ENCODE data around the gene CSTB.
A peak's percentile ranks its signal among the peaks of the same experiment; 100 is the strongest.

CSTB gene

DNA sequence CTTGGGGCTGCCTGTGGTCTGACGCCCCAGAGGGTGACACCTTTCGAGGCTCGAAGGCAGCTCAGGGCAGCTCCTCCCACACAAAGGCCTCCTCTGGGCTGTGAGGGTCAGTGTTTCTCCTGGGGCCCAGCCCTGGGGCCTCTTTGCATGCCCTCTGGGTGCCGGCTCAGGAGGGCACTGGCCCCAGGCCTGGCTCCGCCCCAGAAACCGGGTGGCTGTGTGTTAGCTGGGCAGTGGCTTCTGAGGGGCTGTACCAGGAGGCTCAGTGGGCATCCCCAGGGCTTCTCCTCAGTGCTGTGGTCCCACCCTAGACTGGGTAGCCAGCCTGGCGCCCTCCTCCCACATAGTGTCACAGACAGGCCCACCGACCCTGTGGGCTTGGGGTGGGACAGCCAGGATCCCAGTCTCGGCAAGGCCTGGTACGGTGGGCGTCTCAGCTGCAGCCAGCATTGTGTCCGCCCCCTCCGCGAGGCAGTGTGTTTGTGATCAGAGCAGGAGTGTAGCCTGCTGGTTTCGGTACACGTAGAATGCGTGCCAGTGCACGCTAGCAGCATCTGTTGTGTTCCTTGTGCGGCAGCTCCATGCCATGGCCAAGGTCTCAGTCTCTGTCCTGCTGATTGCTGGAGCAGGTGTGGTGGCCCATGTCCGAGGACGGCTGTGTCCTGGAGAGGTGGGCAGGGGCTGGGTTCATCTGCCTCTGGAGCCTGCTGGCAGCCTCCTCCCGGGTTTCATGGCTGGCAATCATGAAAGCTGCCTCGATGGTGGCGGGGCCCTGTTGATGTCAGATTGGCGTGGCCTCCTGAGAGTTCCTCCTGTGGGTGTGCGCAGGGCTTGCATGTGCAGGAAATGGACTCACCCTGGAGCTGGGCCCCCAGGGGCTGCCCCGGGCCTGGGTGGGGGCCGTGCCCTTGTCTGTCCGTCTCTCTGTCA lies 41.3 kb upstream of the CSTB start:
- Histone ChIP-seq H3K27ac (no peak overlapping the region), H3K9ac (peak overlapping the region; percentile 38; the same call in 1 of the 2 replicates), H3K27me3 (no peaks in the 10 kb centered on the region), H3K4me2 (peak overlapping the region; percentile 66), H3K4me1 (peaks cover 37% of the 10 kb centered on the region), H3K4me3 (no peak overlapping the region), H3K9me3 (peaks cover 22% of the 10 kb centered on the region), H4K20me1 (no peaks in the 10 kb centered on the region; the same call in 1 of the 2 replicates), H3K36me3 (peaks cover 8% of the 10 kb centered on the region; the same call in 1 of the 2 replicates)
- no peak for TF ChIP-seq Cebpa-rat (IDR thresholded peaks at IDR 0.05)

DNA sequence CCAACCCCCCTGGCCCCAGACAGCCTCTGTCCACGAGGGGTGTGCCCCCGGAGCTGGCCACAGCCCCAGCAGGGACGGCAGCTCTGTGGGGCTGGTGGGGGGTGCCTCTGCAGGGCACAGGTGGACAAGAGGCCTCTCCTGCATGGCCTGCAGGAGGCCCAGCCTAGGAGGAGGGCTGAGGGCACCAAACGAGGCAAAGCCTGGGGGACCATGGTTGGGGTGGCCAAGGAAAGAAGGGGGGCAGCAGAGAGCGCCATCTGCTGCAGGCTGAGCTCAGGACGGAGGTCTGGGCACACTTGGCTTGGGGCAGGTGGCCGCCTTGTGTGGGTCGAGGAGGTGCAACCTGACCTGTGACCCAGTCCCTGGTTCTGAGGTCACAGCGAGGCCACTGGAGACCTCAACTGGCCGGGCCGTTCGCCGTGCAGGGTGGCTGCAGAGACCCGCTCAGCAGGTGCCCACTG lies 40.5 kb upstream of the CSTB start:
- H4K20me1 ChIP-seq: peaks cover 4% of the 10 kb centered on the region; the same call in 1 of the 2 replicates
- TF ChIP-seq Cebpa-rat (IDR thresholded peaks at IDR 0.05): no peak
- H3K4me2 ChIP-seq: peak overlapping the region; percentile 66

DNA sequence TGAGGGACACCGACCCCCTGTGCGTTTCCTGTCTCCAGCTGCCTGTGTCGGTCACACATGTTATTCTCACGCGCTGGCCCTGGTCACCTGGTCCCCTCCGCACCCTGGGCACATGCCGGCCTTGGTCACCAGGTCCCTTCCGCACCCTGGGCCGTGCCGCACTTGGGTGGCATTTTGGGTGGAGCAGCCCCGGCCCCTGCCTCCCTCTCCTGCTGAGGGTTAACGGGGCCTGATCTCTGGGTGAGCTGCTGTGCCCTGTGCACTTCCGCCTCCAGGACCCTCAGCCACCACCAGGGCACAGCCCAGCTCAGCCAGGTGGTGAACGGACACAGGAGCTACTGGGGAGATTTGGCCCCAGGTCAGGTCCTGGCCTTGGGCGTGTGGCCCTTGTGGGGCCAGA lies 39.9 kb upstream of the CSTB start:
- peaks cover 8% of the 10 kb centered on the region; the same call in 1 of the 2 replicates for H3K36me3 ChIP-seq
- no peak overlapping the region for H3K4me2 ChIP-seq
- H3K4me1 ChIP-seq: peaks cover 52% of the 10 kb centered on the region
- no peak overlapping the region for H3K4me3 ChIP-seq
- no peak overlapping the region for H3K9ac ChIP-seq
- TF ChIP-seq Cebpa-rat (IDR thresholded peaks at IDR 0.05): no peak
- H3K27ac ChIP-seq: no peak overlapping the region
- peaks cover 16% of the 10 kb centered on the region for H3K9me3 ChIP-seq
- no peaks in the 10 kb centered on the region for H3K27me3 ChIP-seq
- H4K20me1 ChIP-seq: peaks cover 10% of the 10 kb centered on the region; the same call in 1 of the 2 replicates

More for the DNA sequence above, 40.5 kb upstream of the CSTB start:
- Histone ChIP-seq H3K36me3 (peaks cover 8% of the 10 kb centered on the region; the same call in 1 of the 2 replicates), H3K27me3 (no peaks in the 10 kb centered on the region), H3K9me3 (peaks cover 16% of the 10 kb centered on the region), H3K4me3 (no peak overlapping the region), H3K9ac (no peak overlapping the region), H3K27ac (no peak overlapping the region), H3K4me1 (peaks cover 45% of the 10 kb centered on the region)

DNA sequence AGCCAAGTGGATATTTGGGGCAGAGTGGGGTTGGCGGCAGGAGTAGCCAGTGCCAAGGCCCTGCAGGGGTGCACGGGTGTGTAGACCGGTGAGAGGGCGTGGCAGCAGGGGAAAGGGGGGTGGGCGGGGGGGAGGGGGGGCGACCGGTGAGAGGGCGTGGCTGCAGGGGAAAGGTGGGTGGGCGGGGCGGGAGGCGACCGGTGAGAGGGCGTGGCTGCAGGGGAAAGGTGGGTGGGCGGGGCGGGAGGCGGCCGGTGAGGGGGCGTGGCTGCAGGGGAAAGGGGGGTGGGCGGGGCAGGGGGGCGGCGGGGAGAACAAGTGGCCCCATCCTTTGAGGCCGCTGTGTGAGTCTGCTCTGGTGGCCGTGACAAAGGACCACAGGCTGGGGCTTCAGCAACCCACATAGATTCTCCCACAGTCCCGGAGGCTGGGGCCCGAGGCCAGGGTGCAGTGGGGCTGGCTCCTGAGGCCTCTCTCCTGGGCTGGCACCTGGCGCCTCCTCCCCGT lies 39.1 kb upstream of the CSTB start:
- TF ChIP-seq Cebpa-rat (IDR thresholded peaks at IDR 0.05): no peak
- no peak overlapping the region for H3K4me3 ChIP-seq
- H3K4me1 ChIP-seq: peaks cover 60% of the 10 kb centered on the region
- peaks cover 13% of the 10 kb centered on the region for H3K9me3 ChIP-seq
- H4K20me1 ChIP-seq: peaks cover 19% of the 10 kb centered on the region; the same call in 1 of the 2 replicates
- no peak overlapping the region for H3K9ac ChIP-seq
- peaks cover 3% of the 10 kb centered on the region; the same call in 1 of the 2 replicates for H3K36me3 ChIP-seq
- H3K4me2 ChIP-seq: no peak overlapping the region
- H3K27me3 ChIP-seq: no peaks in the 10 kb centered on the region
- no peak overlapping the region for H3K27ac ChIP-seq

DNA sequence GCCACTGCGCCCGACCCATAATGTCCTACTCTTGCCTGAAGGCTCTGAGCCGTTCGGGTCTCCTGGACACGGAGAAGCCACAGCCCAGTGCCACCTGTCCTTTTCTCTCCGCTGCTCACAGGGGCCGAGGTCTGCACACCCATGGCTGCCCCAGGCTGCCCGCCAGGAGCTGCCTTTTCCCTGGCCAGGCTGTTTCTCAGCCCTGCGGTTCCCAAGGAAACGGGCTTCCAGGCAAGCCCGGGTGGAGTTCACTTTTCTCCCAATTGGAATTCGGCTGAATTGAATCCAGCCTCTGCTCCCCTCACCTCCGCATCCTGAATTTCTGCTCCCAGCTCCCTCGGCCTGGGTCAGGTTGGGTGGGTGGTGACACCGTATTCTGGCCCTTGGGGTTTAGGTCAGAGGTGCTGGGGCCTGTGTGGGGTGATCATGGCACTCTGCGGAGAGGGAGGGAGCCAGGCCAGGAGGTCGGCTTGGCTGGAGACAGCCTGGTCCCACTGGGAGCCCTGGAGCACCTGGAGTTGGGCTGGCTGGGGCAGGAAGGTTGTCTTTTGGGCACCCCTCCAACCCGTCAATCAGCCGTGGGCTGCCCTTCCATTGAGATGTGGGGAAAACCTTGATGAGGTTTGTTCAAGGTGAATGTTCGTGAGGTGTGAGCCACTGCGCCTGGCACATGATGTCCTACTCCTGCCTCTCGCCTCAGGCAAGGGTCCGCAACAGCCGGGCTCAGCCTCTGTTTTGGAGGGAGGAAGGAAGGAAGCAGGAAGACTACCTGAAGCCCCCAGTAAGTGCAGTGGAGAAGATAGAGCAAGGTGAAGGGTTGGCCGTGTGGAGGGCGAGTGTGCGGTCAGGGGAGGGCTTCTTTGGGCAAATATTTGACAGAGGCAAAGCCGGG lies 38.4 kb upstream of the CSTB start:
- Histone ChIP-seq H3K9me3 (peaks cover 10% of the 10 kb centered on the region), H3K36me3 (no peaks in the 10 kb centered on the region; the same call in 1 of the 2 replicates), H4K20me1 (peaks cover 20% of the 10 kb centered on the region; the same call in 1 of the 2 replicates), H3K4me1 (peaks cover 67% of the 10 kb centered on the region), H3K4me2 (no peak overlapping the region), H3K9ac (no peak overlapping the region), H3K27ac (no peak overlapping the region), H3K27me3 (no peaks in the 10 kb centered on the region), H3K4me3 (no peak overlapping the region)
- no peak for TF ChIP-seq Cebpa-rat (IDR thresholded peaks at IDR 0.05)

DNA sequence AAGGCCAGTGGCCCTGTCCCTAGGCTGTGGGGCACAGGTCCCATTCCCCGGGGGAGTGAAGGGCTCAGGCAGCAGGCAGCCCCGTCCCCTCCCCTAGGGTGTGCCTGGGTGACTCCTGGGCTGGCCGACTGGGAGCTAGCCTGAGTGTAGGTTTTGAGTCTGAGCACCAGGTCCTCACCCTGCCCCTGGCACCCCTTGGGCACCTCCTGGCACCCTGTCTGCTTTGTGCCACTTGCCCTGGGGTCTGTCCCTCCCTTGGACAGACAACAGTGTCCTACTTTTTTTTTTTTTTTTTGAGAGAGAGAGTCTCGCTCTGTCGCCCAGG lies 37.5 kb upstream of the CSTB start:
- Histone ChIP-seq H3K27me3 (no peaks in the 10 kb centered on the region), H3K4me2 (peak overlapping the region; percentile 17; the same call in 1 of the 2 replicates), H4K20me1 (peaks cover 27% of the 10 kb centered on the region), H3K4me1 (peaks cover 71% of the 10 kb centered on the region), H3K27ac (no peak overlapping the region), H3K36me3 (no peaks in the 10 kb centered on the region; the same call in 1 of the 2 replicates), H3K9ac (no peak overlapping the region), H3K4me3 (no peak overlapping the region), H3K9me3 (peaks cover 4% of the 10 kb centered on the region)
- no peak for TF ChIP-seq Cebpa-rat (IDR thresholded peaks at IDR 0.05)

DNA sequence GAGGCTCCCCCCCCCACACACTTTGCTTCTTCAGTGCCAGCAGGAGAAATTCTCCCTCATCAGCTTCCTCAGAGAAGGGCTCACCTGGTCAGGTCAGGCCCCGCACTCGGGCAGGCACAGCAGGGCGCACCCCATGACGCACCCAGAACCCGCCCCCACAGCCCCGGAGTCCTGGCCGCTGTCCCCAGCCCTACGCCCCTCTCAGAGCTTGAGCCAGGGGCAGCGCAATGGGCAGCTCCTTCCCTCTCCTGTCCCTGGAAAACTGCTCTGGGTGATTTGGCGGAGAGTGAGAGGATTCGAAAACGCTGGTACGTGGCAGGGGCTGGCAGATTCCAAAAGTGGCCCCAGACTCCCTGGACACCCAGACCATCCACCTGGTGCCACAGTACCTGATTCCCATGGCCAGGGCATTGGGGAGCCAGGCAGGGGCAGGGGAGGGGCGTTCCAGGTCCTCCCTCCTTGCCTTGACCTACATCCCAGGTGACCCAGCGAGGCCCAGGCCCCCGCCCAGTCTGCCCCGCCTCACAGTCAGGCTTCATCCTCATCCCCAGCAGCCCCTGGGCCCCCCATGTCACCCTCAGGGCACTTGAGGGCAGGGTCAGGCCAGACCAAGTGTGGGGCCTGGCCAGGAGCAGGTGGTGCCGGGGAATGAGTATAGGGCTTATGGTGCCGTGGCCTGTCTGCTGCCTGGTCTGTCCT lies 37.0 kb upstream of the CSTB start:
- H3K9me3 ChIP-seq: no peaks in the 10 kb centered on the region
- H3K27ac ChIP-seq: no peak overlapping the region
- H3K27me3 ChIP-seq: no peaks in the 10 kb centered on the region
- peak overlapping the region; percentile 17; the same call in 1 of the 2 replicates for H3K4me2 ChIP-seq
- H4K20me1 ChIP-seq: peaks cover 32% of the 10 kb centered on the region
- no peaks in the 10 kb centered on the region; the same call in 1 of the 2 replicates for H3K36me3 ChIP-seq
- no peak overlapping the region for H3K4me3 ChIP-seq
- H3K9ac ChIP-seq: no peak overlapping the region
- no peak for TF ChIP-seq Cebpa-rat (IDR thresholded peaks at IDR 0.05)
- peaks cover 71% of the 10 kb centered on the region for H3K4me1 ChIP-seq

DNA sequence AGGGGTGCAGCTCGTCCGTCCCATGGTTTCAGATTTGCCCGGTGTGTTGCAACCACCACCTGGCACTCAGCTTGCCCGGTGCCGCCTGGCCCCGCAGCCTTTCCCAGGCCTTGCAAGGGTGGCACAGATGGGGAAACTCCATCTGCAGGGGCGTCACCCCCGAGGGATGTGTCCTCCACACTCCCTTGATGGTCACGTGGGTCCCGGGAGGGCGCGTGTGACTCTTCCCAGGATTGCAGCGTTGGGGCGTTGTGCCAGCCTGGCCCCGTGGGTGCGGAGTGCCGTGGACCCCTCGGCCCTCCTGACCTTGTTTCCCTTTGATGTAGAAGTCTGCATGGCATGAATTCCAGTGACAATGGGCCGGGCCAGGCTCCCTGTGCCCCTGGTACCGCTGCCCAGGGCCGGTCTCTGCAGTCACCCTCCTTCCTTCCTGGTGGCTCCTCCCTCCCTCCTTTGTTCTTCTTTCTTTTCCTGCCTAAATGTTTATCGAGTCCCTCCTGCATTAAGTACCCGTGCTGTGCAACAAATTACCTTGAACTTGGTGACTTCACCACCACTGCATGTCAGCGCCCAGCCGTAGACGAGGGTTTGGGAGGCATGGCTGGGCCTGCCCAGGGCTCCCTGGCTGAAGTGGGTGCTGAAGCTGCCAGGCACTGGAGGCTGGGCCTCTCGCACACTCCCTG lies 36.2 kb upstream of the CSTB start:
- no peaks in the 10 kb centered on the region for H3K27me3 ChIP-seq
- H3K9me3 ChIP-seq: no peaks in the 10 kb centered on the region
- peaks cover 36% of the 10 kb centered on the region for H4K20me1 ChIP-seq
- peak overlapping the region; percentile 68 for H3K27ac ChIP-seq
- peak; percentile 64; the same call in 1 of the 2 replicates for TF ChIP-seq Cebpa-rat (IDR thresholded peaks at IDR 0.05)
- H3K36me3 ChIP-seq: no peaks in the 10 kb centered on the region; the same call in 1 of the 2 replicates
- H3K4me1 ChIP-seq: peaks cover 71% of the 10 kb centered on the region
- H3K4me2 ChIP-seq: peak overlapping the region; percentile 92
- peak overlapping the region; percentile 52 for H3K4me3 ChIP-seq
- H3K9ac ChIP-seq: peak overlapping the region; percentile 58; the same call in 1 of the 2 replicates
